ENCODE measurements around the gene TRMU.

TRMU gene

GRCh38 chr22:46290121-46290842 lies 45.2 kb upstream of the TRMU start:
- no peak overlapping the region for H3K4me3 ChIP-seq (ENCODE audit: low read depth, low read length)
- TF ChIP-seq CTCF (IDR thresholded peaks at IDR 0.05; ENCODE audit: low read depth, low read length, missing control alignments), result no peak
- no peak for DNase-seq (ENCODE audit: low read depth)

GRCh38 chr22:46290843-46291785 lies 44.4 kb upstream of the TRMU start:
- no peak for TF ChIP-seq CTCF (IDR thresholded peaks at IDR 0.05; ENCODE audit: low read depth, low read length, missing control alignments)
- no peak overlapping the region for H3K4me3 ChIP-seq (ENCODE audit: low read depth, low read length)
- DNase-seq (ENCODE audit: low read depth), result no peak

GRCh38 chr22:46292173-46292572 lies 43.3 kb upstream of the TRMU start:
- no peak overlapping the region for H3K4me3 ChIP-seq (ENCODE audit: low read depth, low read length)
- DNase-seq (ENCODE audit: low read depth), result no peak
- no peak for TF ChIP-seq CTCF (IDR thresholded peaks at IDR 0.05; ENCODE audit: low read depth, low read length, missing control alignments)

- no peak overlapping the region for H3K4me3 ChIP-seq (ENCODE audit: low read depth, low read length)
- no peak for TF ChIP-seq CTCF (IDR thresholded peaks at IDR 0.05; ENCODE audit: low read depth, low read length, missing control alignments)
- no peak for DNase-seq (ENCODE audit: low read depth)
These were observed 42.8 kb upstream of the TRMU start for GRCh38 chr22:46292732-46293131.

- TF ChIP-seq CTCF (IDR thresholded peaks at IDR 0.05; ENCODE audit: low read depth, low read length, missing control alignments), result no peak
- DNase-seq (ENCODE audit: low read depth), result no peak
- H3K4me3 ChIP-seq (ENCODE audit: low read depth, low read length), result no peak overlapping the region
These were observed 41.8 kb upstream of the TRMU start for GRCh38 chr22:46293577-46294260.

- DNase-seq (ENCODE audit: low read depth), result no peak
- no peak overlapping the region for H3K4me3 ChIP-seq (ENCODE audit: low read depth, low read length)
- TF ChIP-seq CTCF (IDR thresholded peaks at IDR 0.05; ENCODE audit: low read depth, low read length, missing control alignments), result no peak
These were observed 40.7 kb upstream of the TRMU start for GRCh38 chr22:46294784-46295183.

Measured in GM12864 (cell line).